IPS DF 4.7 (cell line): ENCODE data around the gene C12orf60.

Experiments
- DNase-seq: peaks from one replicate; pipeline ENCODE4 v3.0.0-alpha.2; 2013; ENCODE audit warnings: low spot score; ENCODE audit errors: extremely low read depth

C12orf60 gene

DNA sequence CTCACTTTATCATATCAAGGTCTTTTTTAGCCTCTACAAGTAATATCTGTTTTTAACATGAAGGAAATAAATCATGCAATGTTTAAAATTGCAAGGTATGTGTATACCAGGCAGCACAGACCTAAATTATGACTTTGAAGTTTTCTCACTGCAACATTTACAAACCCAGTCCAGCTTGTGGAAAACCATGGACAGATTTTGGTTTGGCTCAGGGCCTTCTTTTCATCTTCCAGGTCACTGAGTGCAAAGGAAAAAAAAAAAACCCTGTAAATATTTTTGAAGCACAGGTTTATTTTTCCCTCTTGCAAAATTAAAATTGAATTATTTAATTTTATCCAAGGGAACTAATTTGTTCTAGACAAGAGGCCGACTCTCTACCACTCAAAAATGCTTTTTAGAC is 68.4 kb downstream of the C12orf60 start:
- DNase-seq, result no peak

DNA sequence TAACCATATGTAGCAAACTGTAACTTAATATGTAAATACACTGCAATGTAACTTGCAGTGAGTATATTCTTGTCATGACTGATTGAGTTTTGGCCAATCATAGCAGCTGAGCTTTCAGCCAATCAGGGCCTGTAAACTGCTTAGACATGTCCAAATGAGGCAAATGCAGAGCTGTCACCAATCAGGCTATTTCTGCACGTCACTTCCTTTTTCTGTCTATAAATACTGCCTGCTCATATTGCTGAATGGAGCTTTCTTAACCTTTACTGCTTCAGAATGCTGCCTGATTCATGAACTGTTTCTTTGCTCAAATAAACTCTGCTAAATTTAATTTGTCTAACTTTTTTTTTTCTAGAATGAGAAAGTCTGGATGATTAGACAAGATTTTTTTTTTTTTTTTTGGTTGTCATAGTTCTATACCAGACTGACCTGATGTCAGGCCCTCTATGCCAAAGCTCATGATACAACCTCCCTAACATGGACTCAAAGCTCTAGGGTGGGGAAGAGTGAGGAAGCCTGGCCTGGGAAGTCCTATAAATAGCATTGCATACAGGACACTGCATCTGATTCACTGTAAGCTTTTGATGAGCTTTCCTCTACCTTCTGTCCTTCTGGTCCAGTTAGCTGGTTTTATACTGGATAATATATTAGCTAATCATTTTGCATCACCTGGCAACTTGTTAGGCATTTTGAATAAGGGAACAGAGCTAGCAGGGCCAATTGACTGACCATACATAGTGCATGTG is 70.1 kb downstream of the C12orf60 start:
- no peak for DNase-seq
